ENCODE data around the gene ABCA9. TPM values are rescaled to one million over a fixed set of nuclear protein-coding genes. Genes with fewer than 3 reads are reported as not detected.
A peak's percentile ranks its signal among the peaks of the same experiment; 100 is the strongest.

ABCA9 gene
- total and polyA plus RNA-seq, 9 of the 15 experiments (the other 6 are each of a cell fraction or from before 2014, with no cell fraction given): 0.04 TPM; not detected in 8

GRCh38 chr17:69103557-69104233 is 43.0 kb upstream of the ABCA9 start (continued):
- no peak for TF ChIP-seq TAF9B (IDR thresholded peaks at IDR 0.05; ENCODE audit: partially characterized antibody)
- no peak for TF ChIP-seq PCBP1 (IDR thresholded peaks at IDR 0.05; ENCODE audit: low read depth, low read length, poor library complexity, severe bottlenecking)
- TF ChIP-seq, protein P1, sequence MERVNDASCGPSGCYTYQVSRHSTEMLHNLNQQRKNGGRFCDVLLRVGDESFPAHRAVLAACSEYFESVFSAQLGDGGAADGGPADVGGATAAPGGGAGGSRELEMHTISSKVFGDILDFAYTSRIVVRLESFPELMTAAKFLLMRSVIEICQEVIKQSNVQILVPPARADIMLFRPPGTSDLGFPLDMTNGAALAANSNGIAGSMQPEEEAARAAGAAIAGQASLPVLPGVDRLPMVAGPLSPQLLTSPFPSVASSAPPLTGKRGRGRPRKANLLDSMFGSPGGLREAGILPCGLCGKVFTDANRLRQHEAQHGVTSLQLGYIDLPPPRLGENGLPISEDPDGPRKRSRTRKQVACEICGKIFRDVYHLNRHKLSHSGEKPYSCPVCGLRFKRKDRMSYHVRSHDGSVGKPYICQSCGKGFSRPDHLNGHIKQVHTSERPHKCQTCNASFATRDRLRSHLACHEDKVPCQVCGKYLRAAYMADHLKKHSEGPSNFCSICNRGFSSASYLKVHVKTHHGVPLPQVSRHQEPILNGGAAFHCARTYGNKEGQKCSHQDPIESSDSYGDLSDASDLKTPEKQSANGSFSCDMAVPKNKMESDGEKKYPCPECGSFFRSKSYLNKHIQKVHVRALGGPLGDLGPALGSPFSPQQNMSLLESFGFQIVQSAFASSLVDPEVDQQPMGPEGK (CRISPR knock-in tag; IDR thresholded peaks at IDR 0.05; ENCODE audit: borderline replicate concordance): no peak
- TF ChIP-seq ZNF77 (CRISPR knock-in tag; IDR thresholded peaks at IDR 0.05): no peak
- TF ChIP-seq KAT2B (IDR thresholded peaks at IDR 0.05; ENCODE audit: low read depth, low read length): no peak
- no peak for TF ChIP-seq PTBP1 (IDR thresholded peaks at IDR 0.05; ENCODE audit: low read depth, low read length)
- TF ChIP-seq ESRRA (IDR thresholded peaks at IDR 0.05; ENCODE audit: borderline replicate concordance, low read depth): peak; percentile 22; the same call in 1 of the 2 replicates
- no peak for TF ChIP-seq SRSF7 (optimal IDR thresholded peaks at IDR 0.05; ENCODE audit: low read depth, low read length)
- no peak for TF ChIP-seq ZNF354B (CRISPR knock-in tag; IDR thresholded peaks at IDR 0.05)
- TF ChIP-seq AFF4 (CRISPR knock-in tag; IDR thresholded peaks at IDR 0.05): no peak
- no peak for TF ChIP-seq STAG1 (CRISPR knock-in tag; IDR thresholded peaks at IDR 0.05; ENCODE audit: borderline replicate concordance)
- TF ChIP-seq MCM5 (IDR thresholded peaks at IDR 0.05; ENCODE audit: low read depth): no peak
- peak; percentile 80 for TF ChIP-seq SMAD1 (IDR thresholded peaks at IDR 0.05; ENCODE audit: low read depth, low read length, partially characterized antibody)
- TF ChIP-seq JUN (IDR thresholded peaks at IDR 0.05; ENCODE audit: borderline replicate concordance, low read depth, low read length): no peak; the same call in 1 of the 2 replicates
- no peak for TF ChIP-seq JUN (CRISPR knock-in tag; IDR thresholded peaks at IDR 0.05; ENCODE audit: borderline replicate concordance)
- TF ChIP-seq HSF4 (CRISPR knock-in tag; IDR thresholded peaks at IDR 0.05; ENCODE audit: borderline replicate concordance): no peak
- TF ChIP-seq MED1 (CRISPR knock-in tag; IDR thresholded peaks at IDR 0.05; ENCODE audit: borderline replicate concordance): no peak
- peak; percentile 70 for TF ChIP-seq POLR2AphosphoS5 (IDR thresholded peaks at IDR 0.05; ENCODE audit: control insufficient read depth, insufficient read depth, low read depth, low read length)
- no peak for TF ChIP-seq KLF1 (tag; IDR thresholded peaks at IDR 0.05)
- TF ChIP-seq SIX5 (IDR thresholded peaks at IDR 0.05; ENCODE audit: borderline replicate concordance in 1 of 2, insufficient read depth in 1 of 2, low read depth in 1 of 2, low read length in 2 of 2): no peak
- no peak for TF ChIP-seq SUPT5H (IDR thresholded peaks at IDR 0.05)
- TF ChIP-seq ZNF644 (tag; IDR thresholded peaks at IDR 0.05; ENCODE audit: low read depth): peak; percentile 82
- no peak for TF ChIP-seq SRF (CRISPR knock-in tag; IDR thresholded peaks at IDR 0.05)
